ENCODE results near the gene ACCSL.

- TF ChIP-seq PATZ1 (CRISPR knock-in tag; IDR thresholded peaks at IDR 0.05; ENCODE audit: borderline replicate concordance), result no peak
- no peak for TF ChIP-seq ZFP30 (CRISPR knock-in tag; IDR thresholded peaks at IDR 0.05)
- TF ChIP-seq ZNF70 (CRISPR knock-in tag; IDR thresholded peaks at IDR 0.05), result no peak
- TF ChIP-seq ARNTL (CRISPR knock-in tag; IDR thresholded peaks at IDR 0.05; ENCODE audit: borderline replicate concordance, low read depth), result no peak
- TF ChIP-seq CSRNP3 (CRISPR knock-in tag; IDR thresholded peaks at IDR 0.05), result no peak
- TF ChIP-seq RARB (CRISPR knock-in tag; IDR thresholded peaks at IDR 0.05), result no peak
- TF ChIP-seq TOX (CRISPR knock-in tag; IDR thresholded peaks at IDR 0.05; ENCODE audit: borderline replicate concordance), result no peak
- no peak for TF ChIP-seq ESRRG (CRISPR knock-in tag; IDR thresholded peaks at IDR 0.05)
- TF ChIP-seq TCF4 (CRISPR knock-in tag; IDR thresholded peaks at IDR 0.05; ENCODE audit: borderline replicate concordance), result no peak
- TF ChIP-seq BACH2 (CRISPR knock-in tag; IDR thresholded peaks at IDR 0.05; ENCODE audit: borderline replicate concordance), result no peak
- no peak for TF ChIP-seq OSR1 (CRISPR knock-in tag; IDR thresholded peaks at IDR 0.05)
- no peak for TF ChIP-seq ISL1 (CRISPR knock-in tag; IDR thresholded peaks at IDR 0.05)
These were observed 10.5 kb downstream of the ACCSL start for GRCh38 chr11:44058275-44058674.
